ENCODE data around the gene COMMD8.

COMMD8 gene

GRCh38 chr4:47471064-47471463 lies 7.6 kb upstream of the COMMD8 start:
- DNase-seq: no peak

- DNase-seq: no peak
These were observed 6.4 kb upstream of the COMMD8 start for GRCh38 chr4:47469951-47470350.

- no peak for DNase-seq
These were observed 5.3 kb upstream of the COMMD8 start for GRCh38 chr4:47468706-47469365.

GRCh38 chr4:47466056-47466785 lies 2.7 kb upstream of the COMMD8 start:
- no peak for DNase-seq

- no peak for DNase-seq
These were observed 1.5 kb upstream of the COMMD8 start for GRCh38 chr4:47465004-47465403.

GRCh38 chr4:47462799-47463234 lies 685 bp downstream of the COMMD8 start:
- no peak for DNase-seq

GRCh38 chr4:47451657-47452056 lies 11.8 kb downstream of the COMMD8 start:
- no peak for DNase-seq

GRCh38 chr4:47444031-47444430 lies 19.5 kb downstream of the COMMD8 start:
- no peak for DNase-seq

- DNase-seq: no peak
These were observed 20.5 kb downstream of the COMMD8 start for GRCh38 chr4:47442980-47443379.

GRCh38 chr4:47434931-47435330 lies 28.6 kb downstream of the COMMD8 start:
- no peak for DNase-seq

GRCh38 chr4:47432749-47433148 lies 30.8 kb downstream of the COMMD8 start:
- DNase-seq: no peak

- DNase-seq: no peak
These were observed 35.6 kb downstream of the COMMD8 start for GRCh38 chr4:47427935-47428334.

- DNase-seq: no peak
These were observed 37.9 kb downstream of the COMMD8 start for GRCh38 chr4:47425628-47426027.

GRCh38 chr4:47419296-47419695 lies 44.2 kb downstream of the COMMD8 start:
- no peak for DNase-seq

- no peak for DNase-seq
These were observed 45.4 kb downstream of the COMMD8 start for GRCh38 chr4:47418147-47418546.

- DNase-seq: no peak
These were observed 47.8 kb downstream of the COMMD8 start for GRCh38 chr4:47415719-47416118.

- no peak for DNase-seq
These were observed 50.0 kb downstream of the COMMD8 start for GRCh38 chr4:47413521-47413920.

GRCh38 chr4:47410271-47410670 lies 53.2 kb downstream of the COMMD8 start:
- DNase-seq: no peak

- DNase-seq: no peak
These were observed 57.1 kb downstream of the COMMD8 start for GRCh38 chr4:47406408-47406807.
